Measurements from ENCODE around the gene RIMBP2. TPM values are rescaled to one million over a fixed set of nuclear protein-coding genes. Genes with fewer than 3 reads are reported as not detected.

Gene RIMBP2
- polyA plus RNA-seq, 1 of the 3 experiments (the other 2 are of a cell fraction): 0.90 TPM

DNA sequence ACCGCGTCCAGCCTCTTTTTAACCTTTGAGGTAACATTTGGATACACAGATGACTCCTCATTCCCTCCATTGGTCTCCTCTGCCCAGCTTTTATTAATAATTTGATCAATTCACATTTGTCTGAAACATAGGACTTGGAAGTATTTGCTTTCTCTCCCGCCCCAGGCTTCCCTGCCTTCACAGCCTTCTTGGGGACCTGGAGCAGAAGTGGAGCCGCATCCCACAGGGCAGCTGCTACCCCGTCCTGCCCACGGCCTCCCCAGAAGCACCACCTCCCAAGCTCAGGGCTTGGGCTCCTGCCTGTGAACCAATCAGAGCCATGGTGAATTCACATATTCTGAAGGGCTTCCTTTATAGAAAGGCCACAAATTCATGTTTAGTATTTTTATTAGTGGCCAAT, 280.8 kb downstream of the RIMBP2 start (continued):
- TF ChIP-seq EZH2phosphoT487 (IDR thresholded peaks at IDR 0.05; ENCODE audit: borderline replicate concordance, low read depth): no peak
- TF ChIP-seq SMC3 (IDR thresholded peaks at IDR 0.05; ENCODE audit: low read depth, low read length): no peak

DNA sequence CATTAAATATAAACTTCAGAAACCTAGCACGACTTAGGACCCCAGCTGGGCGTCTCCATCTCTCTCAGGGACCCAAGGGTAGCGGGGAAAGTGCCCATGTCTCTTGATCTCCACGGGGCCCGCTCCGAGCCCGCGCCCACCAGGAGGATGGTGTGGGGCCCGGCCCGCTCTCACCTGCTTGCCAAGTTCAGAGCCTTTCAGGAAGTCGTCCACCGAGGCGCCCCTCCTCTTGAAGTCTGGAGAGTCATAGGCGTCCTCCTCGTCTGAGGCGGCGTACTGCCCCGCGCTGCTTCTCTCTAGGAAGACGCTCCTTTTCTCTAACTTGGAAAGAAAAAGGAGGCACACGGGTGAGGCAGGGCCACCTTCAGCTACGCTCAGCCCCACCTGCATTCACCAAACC, 281.5 kb downstream of the RIMBP2 start:
- Histone ChIP-seq H4K20me1 (ENCODE audit: insufficient read depth) (no peaks in the 10 kb centered on the region), H3K4me3 (ENCODE audit: low read depth in 2 of 2, low read length in 1 of 2) (no peak overlapping the region), H3K9me2 (no peaks in the 10 kb centered on the region), H3K27me3 (ENCODE audit: insufficient read depth) (no peaks in the 10 kb centered on the region), H3K4me1 (ENCODE audit: control insufficient read depth in 1 of 2, insufficient read depth in 2 of 2, low read depth in 1 of 2, low read length in 1 of 2) (no peaks in the 10 kb centered on the region; a peak in 1 of 4 replicates), H3K9me3 (no peaks in the 10 kb centered on the region), H3K4me2 (no peak overlapping the region), H3K27ac (ENCODE audit: low read depth in 2 of 2, low read length in 1 of 2) (no peak overlapping the region), H3K36me3 (replicated peaks in 1 of 2; ENCODE audit: control insufficient read depth in 1 of 2, insufficient read depth in 2 of 2, low read length in 1 of 2) (no peaks in the 10 kb centered on the region), H2AFZ (ENCODE audit: low read depth) (no peak overlapping the region), H3K79me2 (ENCODE audit: insufficient read depth) (no peaks in the 10 kb centered on the region), H3K9ac (no peak overlapping the region), H3F3A (replicated peaks; ENCODE audit: insufficient read depth) (no peaks in the 10 kb centered on the region)
- CTCF ChIA-PET: no interaction called here
- DNase-seq: no peak
- POLR2A ChIA-PET: no interaction called here
- TF ChIP-seq, protein P1, sequence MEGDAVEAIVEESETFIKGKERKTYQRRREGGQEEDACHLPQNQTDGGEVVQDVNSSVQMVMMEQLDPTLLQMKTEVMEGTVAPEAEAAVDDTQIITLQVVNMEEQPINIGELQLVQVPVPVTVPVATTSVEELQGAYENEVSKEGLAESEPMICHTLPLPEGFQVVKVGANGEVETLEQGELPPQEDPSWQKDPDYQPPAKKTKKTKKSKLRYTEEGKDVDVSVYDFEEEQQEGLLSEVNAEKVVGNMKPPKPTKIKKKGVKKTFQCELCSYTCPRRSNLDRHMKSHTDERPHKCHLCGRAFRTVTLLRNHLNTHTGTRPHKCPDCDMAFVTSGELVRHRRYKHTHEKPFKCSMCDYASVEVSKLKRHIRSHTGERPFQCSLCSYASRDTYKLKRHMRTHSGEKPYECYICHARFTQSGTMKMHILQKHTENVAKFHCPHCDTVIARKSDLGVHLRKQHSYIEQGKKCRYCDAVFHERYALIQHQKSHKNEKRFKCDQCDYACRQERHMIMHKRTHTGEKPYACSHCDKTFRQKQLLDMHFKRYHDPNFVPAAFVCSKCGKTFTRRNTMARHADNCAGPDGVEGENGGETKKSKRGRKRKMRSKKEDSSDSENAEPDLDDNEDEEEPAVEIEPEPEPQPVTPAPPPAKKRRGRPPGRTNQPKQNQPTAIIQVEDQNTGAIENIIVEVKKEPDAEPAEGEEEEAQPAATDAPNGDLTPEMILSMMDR (IDR thresholded peaks at IDR 0.05): no peak
- TF ChIP-seq, protein P2, sequence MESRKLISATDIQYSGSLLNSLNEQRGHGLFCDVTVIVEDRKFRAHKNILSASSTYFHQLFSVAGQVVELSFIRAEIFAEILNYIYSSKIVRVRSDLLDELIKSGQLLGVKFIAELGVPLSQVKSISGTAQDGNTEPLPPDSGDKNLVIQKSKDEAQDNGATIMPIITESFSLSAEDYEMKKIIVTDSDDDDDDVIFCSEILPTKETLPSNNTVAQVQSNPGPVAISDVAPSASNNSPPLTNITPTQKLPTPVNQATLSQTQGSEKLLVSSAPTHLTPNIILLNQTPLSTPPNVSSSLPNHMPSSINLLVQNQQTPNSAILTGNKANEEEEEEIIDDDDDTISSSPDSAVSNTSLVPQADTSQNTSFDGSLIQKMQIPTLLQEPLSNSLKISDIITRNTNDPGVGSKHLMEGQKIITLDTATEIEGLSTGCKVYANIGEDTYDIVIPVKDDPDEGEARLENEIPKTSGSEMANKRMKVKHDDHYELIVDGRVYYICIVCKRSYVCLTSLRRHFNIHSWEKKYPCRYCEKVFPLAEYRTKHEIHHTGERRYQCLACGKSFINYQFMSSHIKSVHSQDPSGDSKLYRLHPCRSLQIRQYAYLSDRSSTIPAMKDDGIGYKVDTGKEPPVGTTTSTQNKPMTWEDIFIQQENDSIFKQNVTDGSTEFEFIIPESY (IDR thresholded peaks at IDR 0.05; ENCODE audit: borderline replicate concordance, low read depth): no peak
- TF ChIP-seq YY1 (IDR thresholded peaks at IDR 0.05; ENCODE audit: low read depth) (no peak), GABPA (IDR thresholded peaks at IDR 0.05; ENCODE audit: low read depth) (no peak), FOXM1 (IDR thresholded peaks at IDR 0.05; ENCODE audit: low read depth) (no peak), NFIC (IDR thresholded peaks at IDR 0.05; ENCODE audit: borderline replicate concordance) (no peak), MXI1 (IDR thresholded peaks at IDR 0.05; ENCODE audit: low read depth, low read length) (no peak), MEF2A (IDR thresholded peaks at IDR 0.05; ENCODE audit: borderline replicate concordance, low read depth) (no peak), JUND (IDR thresholded peaks at IDR 0.05) (no peak), RXRA (IDR thresholded peaks at IDR 0.05; ENCODE audit: borderline replicate concordance, low read depth) (no peak), CHD2 (IDR thresholded peaks at IDR 0.05; ENCODE audit: low read length, partially characterized antibody) (no peak), RFX5 (IDR thresholded peaks at IDR 0.05; ENCODE audit: low read length) (no peak), EP300 (IDR thresholded peaks at IDR 0.05; ENCODE audit: borderline replicate concordance in 1 of 2, low read depth in 1 of 2, low read length in 1 of 2) (no peak), TAF1 (IDR thresholded peaks at IDR 0.05; ENCODE audit: borderline replicate concordance, low read depth, low read length) (no peak)
- TF ChIP-seq, protein P3, sequence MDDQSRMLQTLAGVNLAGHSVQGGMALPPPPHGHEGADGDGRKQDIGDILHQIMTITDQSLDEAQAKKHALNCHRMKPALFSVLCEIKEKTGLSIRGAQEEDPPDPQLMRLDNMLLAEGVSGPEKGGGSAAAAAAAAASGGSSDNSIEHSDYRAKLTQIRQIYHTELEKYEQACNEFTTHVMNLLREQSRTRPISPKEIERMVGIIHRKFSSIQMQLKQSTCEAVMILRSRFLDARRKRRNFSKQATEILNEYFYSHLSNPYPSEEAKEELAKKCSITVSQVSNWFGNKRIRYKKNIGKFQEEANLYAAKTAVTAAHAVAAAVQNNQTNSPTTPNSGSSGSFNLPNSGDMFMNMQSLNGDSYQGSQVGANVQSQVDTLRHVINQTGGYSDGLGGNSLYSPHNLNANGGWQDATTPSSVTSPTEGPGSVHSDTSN (IDR thresholded peaks at IDR 0.05): no peak
- TF ChIP-seq, protein P4, sequence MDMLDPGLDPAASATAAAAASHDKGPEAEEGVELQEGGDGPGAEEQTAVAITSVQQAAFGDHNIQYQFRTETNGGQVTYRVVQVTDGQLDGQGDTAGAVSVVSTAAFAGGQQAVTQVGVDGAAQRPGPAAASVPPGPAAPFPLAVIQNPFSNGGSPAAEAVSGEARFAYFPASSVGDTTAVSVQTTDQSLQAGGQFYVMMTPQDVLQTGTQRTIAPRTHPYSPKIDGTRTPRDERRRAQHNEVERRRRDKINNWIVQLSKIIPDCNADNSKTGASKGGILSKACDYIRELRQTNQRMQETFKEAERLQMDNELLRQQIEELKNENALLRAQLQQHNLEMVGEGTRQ (IDR thresholded peaks at IDR 0.05; ENCODE audit: borderline replicate concordance, low read depth, low read length): no peak
- 76% methylated on average over 22 of the region's 22 CpGs for WGBS (ENCODE audit: low lambda C conversion rate)

Measured in SK-N-SH (cell line).